Fibroblast of upper back skin (primary cell): Measurements from ENCODE around the gene IFIT1.
"Not testable (repeated sequence)": the region's sequence is repeated elsewhere in the genome, so short reads cannot be mapped to it uniquely, and the experiment has no call there.

Experiments used
- DNase-seq: peaks from one replicate; pipeline ENCODE4 v3.0.0-alpha.2; 2013

Gene IFIT1

GRCh38 chr10:89403043-89403442 is 10.6 kb downstream of the IFIT1 start:
- DNase-seq, result no peak

GRCh38 chr10:89404104-89405047 is 12.0 kb downstream of the IFIT1 start:
- no peak for DNase-seq

GRCh38 chr10:89406178-89406577 is 13.8 kb downstream of the IFIT1 start:
- DNase-seq, result not testable (repeated sequence)

GRCh38 chr10:89407792-89408191 is 15.4 kb downstream of the IFIT1 start:
- not testable (repeated sequence) for DNase-seq

DNA sequence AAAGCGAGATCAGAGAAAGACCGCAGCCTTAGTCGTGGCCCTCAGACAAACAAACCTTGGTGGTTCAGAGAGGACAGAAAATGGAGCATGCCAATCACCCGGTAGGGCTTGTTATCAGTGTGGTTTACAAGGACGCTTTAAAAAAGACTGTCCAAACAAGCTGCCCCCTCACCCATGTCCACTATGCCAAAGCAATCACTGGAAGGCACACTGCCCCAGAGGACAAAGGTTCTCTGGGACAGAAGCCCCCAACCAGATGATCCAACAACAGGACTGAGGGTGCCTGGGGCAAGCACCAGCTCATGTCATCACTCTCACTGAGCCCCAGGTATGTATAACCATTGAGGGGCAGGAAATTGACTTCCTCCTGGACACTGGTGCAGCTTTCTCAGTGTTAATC is 16.9 kb downstream of the IFIT1 start:
- DNase-seq, result not testable (repeated sequence)

GRCh38 chr10:89410551-89410950 is 18.1 kb downstream of the IFIT1 start:
- DNase-seq, result not testable (repeated sequence)

GRCh38 chr10:89411135-89411534 is 18.7 kb downstream of the IFIT1 start:
- not testable (repeated sequence) for DNase-seq

DNA sequence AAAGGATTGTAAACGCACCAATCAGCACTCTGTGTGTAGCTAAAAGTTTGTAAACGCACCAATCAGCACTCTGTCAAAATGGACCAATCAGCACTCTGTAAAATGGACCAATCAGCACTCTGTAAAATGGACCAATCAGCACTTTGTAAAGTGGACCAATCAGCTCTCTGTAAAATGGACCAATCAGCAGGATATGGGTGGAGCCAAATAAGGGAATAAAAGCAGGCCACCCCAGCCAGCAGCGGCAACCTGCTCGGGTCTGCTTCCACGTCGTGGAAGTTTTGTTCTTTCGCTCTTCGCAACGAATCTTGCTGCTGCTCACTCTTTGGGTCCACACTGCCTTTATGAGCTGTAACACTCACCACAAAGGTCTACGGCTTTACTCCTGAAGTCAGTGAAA is 19.9 kb downstream of the IFIT1 start:
- not testable (repeated sequence) for DNase-seq

DNA sequence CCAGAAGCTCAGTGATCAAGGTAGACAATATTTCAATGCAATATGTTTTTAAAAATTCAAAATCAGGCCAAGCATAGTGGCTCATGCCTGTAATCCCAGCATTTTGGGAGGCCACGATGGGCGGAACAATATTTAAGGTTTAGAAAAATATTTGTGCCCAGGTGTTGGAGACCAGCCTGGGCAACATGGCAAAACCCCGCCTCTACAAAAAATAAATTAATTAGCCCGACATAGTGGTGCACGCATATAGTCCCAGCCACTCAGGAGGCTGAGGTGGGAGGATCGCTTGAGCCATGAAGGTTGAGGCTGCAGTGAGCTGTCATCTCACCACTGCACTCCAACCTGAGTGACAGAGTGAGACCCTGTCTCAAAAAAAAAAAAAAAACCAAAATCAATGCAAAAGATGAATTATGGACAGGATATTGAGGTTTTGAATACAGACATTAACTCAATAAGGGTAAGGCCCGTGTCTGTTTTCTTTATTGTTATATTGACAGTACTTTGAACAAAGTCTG is 21.0 kb downstream of the IFIT1 start:
- no peak for DNase-seq

GRCh38 chr10:89414146-89414878 is 21.9 kb downstream of the IFIT1 start, which contains the start of gene IFIT5:
TSS of gene IFIT5 (plus strand) at chr10:89414568. CDS start at chr10:89414799, 231 bp downstream.
- peak; percentile 64 for DNase-seq

GRCh38 chr10:89414879-89415821 is 22.7 kb downstream of the IFIT1 start:
- peak; percentile 15 for DNase-seq

DNA sequence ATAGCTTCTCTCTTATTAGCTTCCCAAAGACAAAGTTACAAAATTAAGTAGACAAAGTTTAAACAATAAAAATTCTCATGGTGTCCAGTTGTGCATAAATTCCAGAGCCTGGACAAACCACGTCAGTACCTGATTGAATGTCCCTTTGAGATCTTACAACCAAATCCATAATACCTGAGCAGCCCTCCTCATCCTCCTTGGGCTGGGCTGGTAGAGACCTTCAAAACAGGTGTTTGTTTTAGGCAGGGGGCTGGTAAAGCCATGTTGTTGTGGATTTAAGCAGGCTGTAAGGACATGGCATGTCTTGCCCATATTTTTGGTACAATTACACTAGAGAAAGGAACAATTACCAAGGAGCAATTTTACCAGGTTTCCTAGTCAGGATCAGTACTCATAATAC is 24.0 kb downstream of the IFIT1 start:
- no peak for DNase-seq

DNA sequence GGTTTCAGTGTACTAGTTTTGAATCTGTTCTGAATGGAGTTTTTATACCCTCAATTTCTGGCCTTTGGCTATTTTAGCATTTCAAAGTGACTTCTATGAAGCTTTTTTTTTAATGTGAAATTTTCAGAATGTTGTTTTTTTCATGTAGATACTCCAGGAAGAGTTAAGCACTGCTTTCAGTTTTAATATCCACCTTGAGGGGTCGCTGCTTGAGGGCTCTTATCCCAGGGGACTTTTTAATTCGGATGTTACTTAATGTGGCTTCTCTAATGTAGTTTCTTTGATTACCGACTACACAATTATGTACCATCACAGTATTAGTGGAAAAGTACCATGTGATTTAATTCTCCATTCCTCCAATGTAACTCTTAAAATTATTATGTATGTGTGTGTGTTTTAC is 27.1 kb downstream of the IFIT1 start:
- DNase-seq, result no peak

- DNase-seq, result no peak
These were observed 28.6 kb downstream of the IFIT1 start for GRCh38 chr10:89421018-89421476.

DNA sequence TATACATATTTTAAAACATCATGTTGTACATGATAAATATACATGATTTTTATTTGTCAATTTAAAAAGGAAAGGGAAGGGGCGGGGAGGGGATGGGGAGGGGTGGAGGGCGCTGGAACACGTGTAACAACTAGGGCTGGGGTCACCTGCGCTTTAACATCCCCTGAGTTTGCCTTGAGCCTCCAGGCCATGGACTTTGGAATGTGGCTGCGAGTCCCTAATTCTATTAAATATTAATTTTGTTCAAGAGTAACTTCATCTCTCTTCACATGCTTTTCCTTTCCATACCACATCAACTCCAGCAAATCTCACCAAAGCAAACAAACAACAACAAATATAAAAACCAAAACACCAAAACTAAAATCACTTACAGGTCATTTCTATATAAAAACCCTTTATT is 32.6 kb downstream of the IFIT1 start:
- DNase-seq, result no peak

- DNase-seq, result peak; percentile 69
These were observed 33.9 kb downstream of the IFIT1 start for GRCh38 chr10:89426230-89426868.

- peak; percentile 84 for DNase-seq
These were observed 35.2 kb downstream of the IFIT1 start for GRCh38 chr10:89427629-89428028.

DNA sequence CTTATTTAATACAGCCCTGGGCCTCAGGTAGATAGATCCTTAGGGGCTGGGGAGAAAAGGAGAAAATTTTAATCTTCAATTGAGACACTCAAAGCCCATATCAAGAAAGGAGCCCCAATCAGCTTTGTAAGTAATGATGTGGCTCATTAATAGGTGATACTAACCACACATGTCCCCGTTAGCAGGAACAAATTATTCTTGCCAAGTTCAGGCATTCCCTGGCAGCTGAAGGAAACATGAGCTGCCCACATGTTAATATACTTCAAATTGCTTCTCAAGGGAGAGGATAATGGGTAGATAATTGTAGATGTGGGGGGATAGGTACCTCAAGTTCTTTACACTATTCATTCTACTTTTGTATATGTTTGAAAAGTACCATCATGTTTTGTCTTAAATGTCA is 36.5 kb downstream of the IFIT1 start:
- DNase-seq, result no peak

- peak; percentile 84 for DNase-seq
These were observed 39.6 kb downstream of the IFIT1 start for GRCh38 chr10:89431977-89432376.

- DNase-seq, result no peak
These were observed 46.1 kb downstream of the IFIT1 start for GRCh38 chr10:89438525-89438924.

DNA sequence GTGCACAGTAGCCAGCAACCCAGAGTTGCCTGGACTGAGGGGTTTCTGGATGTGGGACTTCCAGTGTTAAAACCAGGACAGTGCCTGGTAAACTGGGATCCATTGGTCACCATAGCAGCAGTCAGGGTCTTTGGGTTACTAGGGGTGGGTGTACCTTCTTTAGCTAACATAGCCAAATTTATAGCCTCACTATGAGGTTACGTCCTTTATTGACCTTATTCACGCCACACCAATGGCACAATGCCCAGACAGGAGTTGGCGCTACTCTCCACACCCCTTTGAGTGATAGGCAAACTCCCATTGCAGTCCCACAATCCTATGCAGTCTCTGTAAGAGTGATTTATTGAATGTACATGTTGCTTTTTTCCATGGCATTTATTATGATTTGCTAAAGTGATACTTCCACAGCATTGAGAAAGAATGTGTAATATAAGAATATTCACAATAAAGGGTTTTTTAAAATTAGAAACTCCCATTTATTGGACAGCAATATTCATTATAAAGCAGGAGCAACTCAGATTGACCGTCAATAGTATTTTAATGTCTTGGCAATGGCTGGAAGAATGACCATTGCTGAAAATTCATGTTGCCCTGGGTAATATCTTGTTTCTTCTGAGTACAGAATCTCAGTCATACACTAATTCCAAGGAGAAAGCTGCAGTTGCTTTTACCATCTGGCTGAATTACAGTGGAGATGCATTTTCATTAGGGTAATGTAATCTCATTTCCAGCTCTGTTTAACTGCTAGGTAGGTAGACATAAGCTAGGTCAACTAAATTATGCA is 48.0 kb downstream of the IFIT1 start:
- DNase-seq, result no peak
